HepG2 (cell line): ENCODE measurements around the gene TAF13. TPM values are rescaled to one million over a fixed set of nuclear protein-coding genes. Genes with fewer than 3 reads are reported as not detected.

Experiments used
- ATAC-seq: fragments of 200-7000 bp; cut with Tn5 transposase; 3 replicates; pipeline ENCODE4 v1.9.1; 2020; ENCODE audit warnings: mild to moderate bottlenecking, moderate library complexity
- BruUV-seq: library from RNA; stranded (reverse); fragments of 400-500 nt; replicated peaks from 2 replicates; lab custom pipeline; 2021; lab: Mats Ljungman, UMichigan
- CTCF ChIA-PET: fragments of 300-600 bp; formaldehyde crosslinking; extraction: SDS; loops from one replicate; lab custom pipeline; 2021; ENCODE audit warnings: low total read pairs, inconsistent platforms, low intra/inter-chr PET ratio; lab: Yijun Ruan, JAX
- POLR2A ChIA-PET: fragments of 350-600 bp; sonication (Branson Sonifier 250); formaldehyde crosslinking; loops from one replicate; lab custom pipeline; 2020; ENCODE audit warnings: antibody characterized with exemption, inconsistent platforms; lab: Yijun Ruan, JAX
- DNase-seq: peaks from one replicate; pipeline ENCODE4 v3.0.0-alpha.2; 2015; ENCODE audit warnings: low spot score
- FAIRE-seq: peaks from 3 replicates; lab custom pipeline; 2011; peaks lifted over from hg19 to GRCh38; lab: Jason Lieb, UNC
- H2AFZ ChIP-seq: one replicate; pipeline ENCODE4 v1.6.1; 2011; ENCODE audit warnings: low read length, inconsistent platforms
- H3K27ac ChIP-seq: fragments of 300-600 bp; 3 replicates; pipeline ENCODE4 v1.8.0; 2011; ENCODE audit warnings: mixed run types, mild to moderate bottlenecking, mixed read lengths, low read length, inconsistent platforms; ENCODE audit not compliant: insufficient read depth; ENCODE audit errors: extremely low read length
- H3K27me3 ChIP-seq, 2 experiments: fragments of 200-600 bp in 1 of 2; 2 replicates in 1 of 2; 3 replicates in 1 of 2; pipeline versions ENCODE4 v1.6.0 to v1.8.0; 2011; ENCODE audit warnings: low read length in 2 of 2, mild to moderate bottlenecking in 2 of 2, moderate library complexity in 2 of 2, inconsistent platforms in 1 of 2; ENCODE audit not compliant: insufficient read depth in 2 of 2, control insufficient read depth in 1 of 2
- H3K36me3 ChIP-seq, 2 experiments: fragments of 200-600 bp in 1 of 2; replicated peaks in 1 of 2; 2 replicates in 1 of 2; 3 replicates in 1 of 2; pipeline versions ENCODE4 v1.5.1 to v1.8.0; 2011; ENCODE audit warnings: low read length in 2 of 2, inconsistent platforms in 1 of 2; ENCODE audit not compliant: insufficient read depth in 2 of 2, control insufficient read depth in 1 of 2
- H3K4me1 ChIP-seq: 2 replicates; pipeline ENCODE4 v1.5.1; 2012; ENCODE audit warnings: low read length, inconsistent platforms; ENCODE audit not compliant: insufficient read depth
- H3K4me2 ChIP-seq: 2 replicates; pipeline ENCODE4 v1.6.0; 2011; ENCODE audit warnings: low read depth, low read length, inconsistent platforms
- H3K4me3 ChIP-seq, 3 experiments: fragments of 200-600 bp in 1 of 3; sonication (generic), shearing (Covaris generic) in 1 of 3; replicated peaks in 1 of 3; 2 replicates each; pipeline ENCODE4 v1.5.1; 2011 to 2016; ENCODE audit warnings: low read length in 3 of 3, inconsistent platforms in 2 of 3, low read depth in 2 of 3, mild to moderate bottlenecking in 2 of 3, control low read depth in 1 of 3, mixed read lengths in 1 of 3; ENCODE audit not compliant: insufficient read depth in 1 of 3
- H3K79me2 ChIP-seq: one replicate; pipeline ENCODE4 v1.6.1; 2011; ENCODE audit warnings: low read length, inconsistent platforms; ENCODE audit not compliant: insufficient read depth
- H3K9ac ChIP-seq: 2 replicates; pipeline ENCODE4 v1.6.0; 2011; ENCODE audit warnings: mild to moderate bottlenecking, low read depth, low read length, inconsistent platforms; ENCODE audit not compliant: insufficient read depth
- H3K9me3 ChIP-seq: 2 replicates; pipeline ENCODE4 v1.5.1; 2012; ENCODE audit warnings: mild to moderate bottlenecking, low read length
- H4K20me1 ChIP-seq: 2 replicates; pipeline ENCODE4 v1.6.0; 2011; ENCODE audit warnings: inconsistent platforms, mild to moderate bottlenecking, low read length, moderate library complexity; ENCODE audit not compliant: insufficient read depth
- ATF7 ChIP-seq, 2 experiments: fragments of 450-650 bp in 1 of 2; sonication (generic) in 1 of 2; formaldehyde crosslinking in 1 of 2; IDR thresholded peaks; 2 replicates each; pipeline versions ENCODE4 v1.4.0 to v1.6.1; 2016 to 2020; ENCODE audit warnings: antibody characterized with exemption in 1 of 2, mild to moderate bottlenecking in 1 of 2, missing genetic modification reagents in 1 of 2
- CBX1 ChIP-seq: IDR thresholded peaks from one replicate; pipeline ENCODE4 v1.6.1; 2016; ENCODE audit warnings: antibody characterized with exemption, low read depth
- ETV6 ChIP-seq: sonication (generic); formaldehyde crosslinking; conservative IDR thresholded peaks from 2 replicates; pipeline ENCODE4 v1.4.0; 2020; ENCODE audit warnings: missing genetic modification reagents
- FIP1L1 ChIP-seq: fragments of 200-400 bp; formaldehyde crosslinking; IDR thresholded peaks from 2 replicates; pipeline ENCODE4 v1.6.1; 2018; ENCODE audit warnings: low read depth, mild to moderate bottlenecking, low read length, moderate library complexity, borderline replicate concordance; ENCODE audit not compliant: insufficient read depth
- FOSL2 ChIP-seq: sonication (generic); formaldehyde crosslinking; IDR thresholded peaks from 2 replicates; pipeline ENCODE4 v1.4.0; 2020; ENCODE audit warnings: missing genetic modification reagents
- HNF4G ChIP-seq, 2 experiments: sonication (generic) in 1 of 2; formaldehyde crosslinking in 1 of 2; IDR thresholded peaks; 2 replicates each; pipeline versions ENCODE4 v1.4.0 to v1.6.1; 2011 to 2020; ENCODE audit warnings: borderline replicate concordance in 2 of 2, low read depth in 2 of 2, mild to moderate bottlenecking in 2 of 2, low read length in 1 of 2, missing genetic modification reagents in 1 of 2, moderate library complexity in 1 of 2
- HOXD1 ChIP-seq: sonication (generic); formaldehyde crosslinking; IDR thresholded peaks from 2 replicates; pipeline ENCODE4 v1.5.0; 2020; ENCODE audit warnings: missing genetic modification reagents
- KLF16 ChIP-seq, 2 experiments: sonication (generic) in 1 of 2; formaldehyde crosslinking in 1 of 2; IDR thresholded peaks; 2 replicates each; pipeline versions ENCODE4 v1.6.1 to v1.8.0; 2016 to 2023; ENCODE audit warnings: missing genetic modification reagents in 2 of 2, missing compliant biosample characterization in 1 of 2
- MED1 ChIP-seq: sonication (generic); formaldehyde crosslinking; IDR thresholded peaks from 2 replicates; pipeline ENCODE4 v1.4.0; 2020; ENCODE audit warnings: missing genetic modification reagents
- SNAPC2 ChIP-seq: sonication (generic); formaldehyde crosslinking; IDR thresholded peaks from 2 replicates; pipeline ENCODE4 v1.8.1; 2022; ENCODE audit warnings: mild to moderate bottlenecking, missing genetic modification reagents
- SRF ChIP-seq: IDR thresholded peaks from 2 replicates; pipeline ENCODE4 v1.6.1; 2011; ENCODE audit warnings: mild to moderate bottlenecking, low read depth, low read length, moderate library complexity
- ZNF776 ChIP-seq: sonication (generic); formaldehyde crosslinking; IDR thresholded peaks from 2 replicates; pipeline ENCODE4 v1.4.0; 2020; ENCODE audit warnings: mild to moderate bottlenecking, missing genetic modification reagents
- WGBS: methylation state at CpG from one replicate; pipeline ENCODE4 v1.1.6; 2017; ENCODE audit warnings: low lambda C conversion rate; 5-methylcytosine and 5-hydroxymethylcytosine counted together
- in situ Hi-C: cut with HindIII; loops from 2 replicates; pipeline ENCODE4 v1.10.0; 2017; ENCODE audit warnings: low pct_unique_long_range_greater_than_20kb; ENCODE audit not compliant: extremely low pct_ligation_motif_present
- intact Hi-C: fragments of 100-400 bp; cut with micrococcal nuclease; formaldehyde crosslinking; loops from one replicate; pipeline ENCODE4 v1.10.0; 2022; ENCODE audit not compliant: unreplicated experiment
- polyA plus RNA-seq, 8 experiments: library from polyadenylated mRNA; depleted of rRNA in 3 of 8; stranded (reverse) in 7 of 8; unstranded in 1 of 8; fragments of >200 nt; fragmentation: Illumina TruSeq in 4 of 8; extraction: Trizol in 4 of 8; gene quantifications; 2 replicates each; pipeline versions ENCODE4 v1.2.1 to v1.2.3, GENCODE V29; 2011 to 2016; ENCODE audit warnings: low read depth in 4 of 8, missing spikeins in 1 of 8, mixed read lengths in 1 of 8; ENCODE audit not compliant: insufficient read depth in 1 of 8
- total RNA-seq, 5 experiments: library from RNA; depleted of rRNA; stranded (reverse); fragments of >200 nt; fragmentation: Illumina TruSeq; extraction: Trizol; gene quantifications; 2 replicates each; pipeline ENCODE4 v1.2.3, GENCODE V29; 2016; ENCODE audit warnings: low read depth in 1 of 5

The TAF13 gene
- total and polyA plus RNA-seq, 2 of the 13 experiments (the other 11 are each of a cell fraction or from before 2014, with no cell fraction given): 11.5 to 36.3 TPM

- TF ChIP-seq MED1 (peak; percentile 84), HNF4G (IDR thresholded peaks at IDR 0.05; ENCODE audit: borderline replicate concordance, low read depth, low read length) (no peak), HNF4G (CRISPR knock-in tag; IDR thresholded peaks at IDR 0.05; ENCODE audit: borderline replicate concordance, low read depth) (no peak), FIP1L1 (peak; percentile 76; the same call in 1 of the 2 replicates), ZNF776 (peak; percentile 95), HOXD1 (CRISPR knock-in tag) (peak; percentile 78; the same call in 1 of the 2 replicates), ETV6 (CRISPR knock-in tag) (peak; percentile 91), CBX1 (peak; percentile 87), ATF7 (IDR thresholded peaks at IDR 0.05) (no peak), ATF7 (CRISPR knock-in tag; IDR thresholded peaks at IDR 0.05) (0 out of 2 replicates have a peak, but pooled peaks have one; percentile 64)
Measured at GRCh38 chr1:109099938-109100773, 24.4 kb upstream of the TAF13 start (continued).

DNA sequence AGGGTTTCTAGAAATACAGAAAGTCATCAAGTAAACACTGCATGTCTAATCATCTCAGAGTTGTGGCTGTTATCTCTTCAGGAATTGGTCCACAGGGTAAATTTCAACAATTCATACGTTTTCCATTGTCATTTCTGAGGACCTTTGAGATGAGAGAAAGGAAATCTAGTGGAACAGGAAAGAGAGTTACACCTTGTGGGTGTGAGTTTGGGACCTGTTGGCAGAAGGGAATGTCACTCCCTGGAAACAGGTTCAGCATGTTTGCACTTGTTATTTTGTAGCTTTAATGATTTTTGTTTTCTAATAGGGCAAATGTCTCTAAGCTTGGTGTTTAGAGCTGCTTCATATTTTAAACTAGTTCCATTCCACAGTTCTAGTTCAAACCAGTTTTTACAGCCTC lies 20.3 kb upstream of the TAF13 start:
- Histone ChIP-seq H3K27ac (no peak overlapping the region), H3K4me3 (no peak overlapping the region)
- no TSS peak for BruUV-seq

More for the DNA sequence above, 20.3 kb upstream of the TAF13 start:
- ATAC-seq: no peak
- H3K9me3 ChIP-seq: no peaks in the 10 kb centered on the region
- H3K79me2 ChIP-seq: peaks cover 26% of the 10 kb centered on the region
- ChIA-PET CTCF (no interaction called here), POLR2A (no interaction called here)
- WGBS: 81% methylated on average over 1 of the region's 1 CpG
- H3K27me3 ChIP-seq: no peaks in the 10 kb centered on the region; a peak in 1 of 5 replicates
- H3K4me2 ChIP-seq: no peak overlapping the region
- H4K20me1 ChIP-seq: no peaks in the 10 kb centered on the region
- H2AFZ ChIP-seq: no peak overlapping the region
- no peak for FAIRE-seq
- no peak for TF ChIP-seq FOSL2 (CRISPR knock-in tag)
- no peak for TF ChIP-seq SNAPC2 (CRISPR knock-in tag)
- no peak for TF ChIP-seq KLF16 (CRISPR knock-in tag; IDR thresholded peaks at IDR 0.05)
- TF ChIP-seq SRF: no peak
- H3K4me1 ChIP-seq: peaks cover 15% of the 10 kb centered on the region
- in situ Hi-C loops (no loop called here), intact Hi-C loops (loop anchor here (10.0 kb wide), 1 partner anchor 299 kb away; the partner anchor contains the start of gene SORT1)
- H3K36me3 ChIP-seq: peaks cover 2 to 15% of the 10 kb centered on the region in 2 experiments; a peak in 3 of 5 replicates
- DNase-seq: no peak
- H3K9ac ChIP-seq: no peak overlapping the region
